Measurements from ENCODE around the gene SSR2. TPM values are rescaled to one million over a fixed set of nuclear protein-coding genes. Genes with fewer than 3 reads are reported as not detected.
"Not testable (repeated sequence)": the region's sequence is repeated elsewhere in the genome, so short reads cannot be mapped to it uniquely, and the experiment has no call there.

The SSR2 gene
- total and polyA plus RNA-seq, 8 donors: 160 to 243 (median 202) TPM

DNA sequence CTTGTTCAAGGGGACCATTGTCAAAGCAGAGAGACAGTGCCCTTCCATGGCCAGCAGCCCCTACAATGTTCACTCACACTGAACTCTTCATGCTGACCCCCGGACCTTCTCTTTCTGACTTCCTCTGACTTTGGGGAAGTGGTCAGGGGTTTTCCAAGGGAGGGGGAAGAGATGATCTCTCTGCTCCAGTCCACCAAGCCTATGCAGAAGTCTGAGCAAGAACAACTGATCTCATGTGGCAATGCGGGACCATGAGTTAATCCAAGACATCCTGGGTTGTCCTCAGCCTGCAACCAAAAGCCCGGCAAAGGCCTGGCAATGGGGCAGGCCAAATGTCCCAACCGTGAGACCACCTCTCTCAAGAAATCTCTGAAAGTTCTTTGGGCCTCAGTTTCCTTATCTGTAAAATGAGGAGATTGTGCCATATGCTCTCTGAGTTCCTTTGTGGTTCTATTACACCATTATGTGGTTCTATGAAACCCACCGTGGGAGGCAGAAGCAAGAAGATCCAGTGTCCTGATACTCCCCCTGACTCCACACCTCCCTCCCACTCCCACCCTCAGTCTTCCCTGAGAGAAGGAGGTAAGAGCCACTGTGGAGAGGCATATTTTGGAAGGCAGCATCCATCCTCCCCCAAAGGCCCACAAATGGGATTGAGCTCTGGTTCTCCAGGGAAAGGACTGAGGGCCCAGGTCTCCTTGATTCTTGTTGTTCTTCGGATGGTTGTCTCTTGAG, 30.6 kb downstream of the SSR2 start:
- H3K27me3 ChIP-seq: no peaks in the 10 kb centered on the region
- no peak for FAIRE-seq
- H3K4me3 ChIP-seq: no peak overlapping the region
- H3K27ac ChIP-seq: peak overlapping the region in 1 of 4 donors; percentile 41
- WGBS, 2 donors: 81 to 83% methylated on average over 6 of the region's 6 CpGs
- H3K4me1 ChIP-seq: no peaks in the 10 kb centered on the region
- DNase-seq: peak in 1 of 6 donors; percentile 8
- H3K36me3 ChIP-seq: no peaks in the 10 kb centered on the region
- intact Hi-C loops (cut with DNase I): no loop called here
- H3K9me3 ChIP-seq: no peaks in the 10 kb centered on the region
- peak in 2 of 4 donors; percentile 58 to 70 for ATAC-seq
- TF ChIP-seq, protein P1, sequence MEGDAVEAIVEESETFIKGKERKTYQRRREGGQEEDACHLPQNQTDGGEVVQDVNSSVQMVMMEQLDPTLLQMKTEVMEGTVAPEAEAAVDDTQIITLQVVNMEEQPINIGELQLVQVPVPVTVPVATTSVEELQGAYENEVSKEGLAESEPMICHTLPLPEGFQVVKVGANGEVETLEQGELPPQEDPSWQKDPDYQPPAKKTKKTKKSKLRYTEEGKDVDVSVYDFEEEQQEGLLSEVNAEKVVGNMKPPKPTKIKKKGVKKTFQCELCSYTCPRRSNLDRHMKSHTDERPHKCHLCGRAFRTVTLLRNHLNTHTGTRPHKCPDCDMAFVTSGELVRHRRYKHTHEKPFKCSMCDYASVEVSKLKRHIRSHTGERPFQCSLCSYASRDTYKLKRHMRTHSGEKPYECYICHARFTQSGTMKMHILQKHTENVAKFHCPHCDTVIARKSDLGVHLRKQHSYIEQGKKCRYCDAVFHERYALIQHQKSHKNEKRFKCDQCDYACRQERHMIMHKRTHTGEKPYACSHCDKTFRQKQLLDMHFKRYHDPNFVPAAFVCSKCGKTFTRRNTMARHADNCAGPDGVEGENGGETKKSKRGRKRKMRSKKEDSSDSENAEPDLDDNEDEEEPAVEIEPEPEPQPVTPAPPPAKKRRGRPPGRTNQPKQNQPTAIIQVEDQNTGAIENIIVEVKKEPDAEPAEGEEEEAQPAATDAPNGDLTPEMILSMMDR (IDR thresholded peaks at IDR 0.05): no peak

DNA sequence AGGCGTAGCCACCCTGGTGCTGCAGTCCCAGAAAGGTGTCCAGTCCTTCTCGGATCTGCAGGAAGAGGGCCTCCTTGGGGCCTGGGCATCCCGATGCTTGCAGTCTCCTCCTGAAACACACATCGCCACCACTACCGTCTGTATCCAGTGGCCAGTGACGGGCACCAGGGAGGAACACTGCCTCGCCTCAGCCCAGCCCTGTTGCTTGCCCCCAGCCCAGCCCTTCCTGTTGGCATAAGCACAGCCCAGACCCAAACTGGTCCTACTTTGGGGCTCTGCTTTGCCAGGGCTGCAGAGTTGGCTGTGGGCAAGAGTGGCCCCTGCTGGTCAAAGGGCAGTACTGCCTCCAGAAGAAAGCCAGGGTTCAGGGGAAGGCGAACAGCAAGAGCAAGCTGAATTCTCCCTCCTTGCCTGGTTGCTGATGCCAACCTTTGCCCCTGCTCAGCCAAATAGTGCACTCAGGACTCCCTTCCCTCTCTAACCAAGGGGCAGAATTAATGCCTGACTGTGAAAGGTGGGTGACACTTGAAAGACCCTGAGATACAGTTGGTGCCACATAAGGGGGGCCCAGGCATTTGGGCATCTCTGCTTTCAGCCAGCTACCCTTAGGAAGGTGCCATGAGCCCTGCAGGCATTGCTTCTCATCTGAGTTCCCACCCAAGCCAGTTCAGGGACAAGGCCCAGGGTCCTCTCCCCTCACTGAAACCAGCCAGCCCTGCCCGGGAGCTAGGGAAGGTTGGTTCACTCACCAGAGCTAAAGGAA, 31.3 kb downstream of the SSR2 start:
- Histone ChIP-seq H3K36me3 (no peaks in the 10 kb centered on the region), H3K9me3 (no peaks in the 10 kb centered on the region), H3K27ac (peak overlapping the region in 1 of 4 donors; percentile 41), H3K4me3 (no peak overlapping the region), H3K27me3 (no peaks in the 10 kb centered on the region), H3K4me1 (no peaks in the 10 kb centered on the region)
- intact Hi-C loops (cut with DNase I): no loop called here
- 33 to 37% methylated on average over 9 of the region's 9 CpGs for WGBS, 2 donors
- no peak for FAIRE-seq
- peak; percentile 45 to 84 (median 70) for DNase-seq
- TF ChIP-seq, protein P1 (IDR thresholded peaks at IDR 0.05): peak; percentile 86 to 97 (median 96)
- ATAC-seq: peak; percentile 86 to 98 (median 98)

DNA sequence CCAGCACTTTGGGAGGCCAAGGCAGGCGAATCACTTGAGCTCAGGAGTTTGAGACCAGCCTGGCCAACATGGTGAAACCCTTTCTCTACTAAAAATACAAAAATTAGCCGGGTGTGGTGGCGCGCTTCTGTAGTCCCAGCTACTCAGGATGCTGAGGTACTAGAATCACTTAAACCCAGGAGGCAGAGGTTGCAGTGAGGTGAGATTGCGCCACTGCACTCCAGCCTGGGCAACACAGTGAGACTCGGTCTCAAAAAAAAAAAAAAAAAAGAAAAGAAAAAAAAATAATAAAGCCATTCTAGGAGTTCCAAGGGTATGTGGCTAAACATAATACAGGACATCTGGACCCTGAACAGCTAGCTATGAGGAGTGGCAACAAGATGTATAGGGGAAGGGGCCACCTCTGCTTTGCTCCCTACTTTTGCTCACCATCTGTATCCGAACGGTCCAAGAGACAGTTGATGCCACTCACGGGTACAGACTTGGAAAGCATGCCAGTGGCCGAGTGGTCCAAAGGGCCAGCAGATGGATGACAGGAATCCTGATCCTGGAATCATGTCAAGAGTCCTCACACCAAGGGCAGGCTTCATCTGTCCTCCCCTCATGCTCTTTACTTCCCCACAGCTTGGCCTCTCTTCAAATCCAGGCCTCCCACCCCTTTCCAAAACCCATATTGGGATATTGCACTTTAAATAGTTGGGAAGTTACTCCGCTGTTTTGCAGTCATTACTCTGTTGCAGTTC, 35.7 kb downstream of the SSR2 start:
- WGBS, 2 donors: 84 to 89% methylated on average over 11 of the region's 11 CpGs
- intact Hi-C loops (cut with DNase I): loop anchor here in 2 of 3 donors (5.0 kb wide), 2 partner anchors 43 to 48 kb away; partner anchors contain the start of gene RXFP4 (in 1 of the 2)
- not testable (repeated sequence) for H3K27ac ChIP-seq, H3K36me3 ChIP-seq, H3K9me3 ChIP-seq, H3K27me3 ChIP-seq, FAIRE-seq, H3K4me3 ChIP-seq, ATAC-seq, DNase-seq, H3K4me1 ChIP-seq

DNA sequence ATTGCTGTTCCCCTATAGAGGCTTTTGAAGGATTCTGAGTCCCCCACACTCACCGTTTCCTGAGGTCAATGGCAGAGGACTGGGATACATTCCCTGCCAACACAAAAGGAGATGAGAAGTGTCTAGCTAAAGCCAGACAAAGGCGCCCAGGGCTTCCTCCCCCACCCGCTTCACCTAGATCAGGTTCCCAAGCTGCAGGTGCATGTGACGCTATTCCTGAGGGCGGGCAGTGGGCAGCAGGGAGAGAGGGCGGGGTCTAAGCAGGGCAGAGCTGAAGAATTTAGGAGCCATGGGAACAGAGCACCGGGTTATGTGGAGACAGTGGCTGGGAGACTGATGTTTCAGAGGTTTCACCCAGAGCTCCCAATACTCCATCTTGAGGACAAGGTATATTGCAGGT, 36.4 kb downstream of the SSR2 start:
- 54 to 55% methylated on average over 7 of the region's 7 CpGs for WGBS, 2 donors
- ATAC-seq (peak in 3 of 4 donors; percentile 54 to 76 (median 63)), FAIRE-seq (no peak), DNase-seq (peak in 2 of 6 donors; percentile 52 to 70)
- Histone ChIP-seq H3K4me1 (peaks cover 0 to 10% (median 0%) of the 10 kb centered on the region in 3 donors), H3K36me3 (no peaks in the 10 kb centered on the region), H3K27me3 (no peaks in the 10 kb centered on the region), H3K4me3 (no peak overlapping the region), H3K27ac (no peak overlapping the region), H3K9me3 (no peaks in the 10 kb centered on the region)
- intact Hi-C loops (cut with DNase I): loop anchor here in 2 of 3 donors (5.0 kb wide), 2 partner anchors 42 to 47 kb away; partner anchors contain the start of gene RXFP4 (in 1 of the 2)
- TF ChIP-seq, protein P1 (IDR thresholded peaks at IDR 0.05): no peak

Data from pancreas (tissue), 10 donors.